Right renal pelvis (tissue), 4 donors: ENCODE data around the gene ZNF134. TPM values are rescaled to one million over a fixed set of nuclear protein-coding genes. Genes with fewer than 3 reads are reported as not detected.

ENCODE experiments used
- polyA plus RNA-seq, 4 donors: library from polyadenylated mRNA; unstranded; fragments of 120-200 nt; gene quantifications; one replicate each; pipeline ENCODE4 v1.2.1, GENCODE V29; 2013; ENCODE audit not compliant: insufficient read length in 4 of 4

ZNF134 gene
- polyA plus RNA-seq, 4 donors: 25.6 to 28.3 (median 26.8) TPM

Other genes starting within 250 kb of the ZNF134 start
- gene ZNF548, start 224.4 kb upstream of the ZNF134 start, polyA plus RNA-seq: 10 to 100 TPM; 18.0 to 22.4 (median 21.1) TPM
- gene ZNF17, start 203.1 kb upstream of the ZNF134 start, polyA plus RNA-seq: 10 to 100 TPM in 3 of 4 donors, 1 to 10 TPM in 1; 9.6 to 13.7 (median 11.1) TPM
- gene ZNF749, start 178.9 kb upstream of the ZNF134 start, polyA plus RNA-seq: 10 to 100 TPM; 10.1 to 15.8 (median 12.6) TPM
- gene VN1R1, start 157.1 kb upstream of the ZNF134 start, polyA plus RNA-seq: 1 to 10 TPM; 2.5 to 4.2 (median 3.2) TPM
- gene ZNF772, start 136.7 kb upstream of the ZNF134 start, polyA plus RNA-seq: 10 to 100 TPM; 18.6 to 25.4 (median 22.1) TPM
- gene ZNF419, start 126.5 kb upstream of the ZNF134 start, polyA plus RNA-seq: 10 to 100 TPM; 17.4 to 24.3 (median 20.8) TPM
- 10 to 100 TPM; 11.3 to 13.0 (median 11.6) TPM for gene ZNF773, start 114.3 kb upstream of the ZNF134 start, polyA plus RNA-seq
- gene ZNF549, start 86.9 kb upstream of the ZNF134 start, polyA plus RNA-seq: 10 to 100 TPM; 12.5 to 14.7 (median 13.5) TPM
- gene ZNF550, start 54.4 kb upstream of the ZNF134 start, polyA plus RNA-seq: 10 to 100 TPM; 20.6 to 25.9 (median 22.2) TPM
- gene ZNF416, start 35.3 kb upstream of the ZNF134 start, polyA plus RNA-seq: 1 to 10 TPM; 7.8 to 9.8 (median 9.5) TPM
- gene ZIK1, start 30.1 kb upstream of the ZNF134 start, polyA plus RNA-seq: 10 to 100 TPM; 16.3 to 21.1 (median 18.8) TPM
- 1 to 10 TPM; 4.3 to 5.3 (median 5.1) TPM for gene ZNF530, start 14.4 kb upstream of the ZNF134 start, polyA plus RNA-seq
- 10 to 100 TPM; 26.8 to 49.0 (median 34.0) TPM for gene ZNF211, start 18.9 kb downstream of the ZNF134 start, polyA plus RNA-seq
- under 1 TPM in 1 of 4 donors, not detected in 3; 0.05 TPM for gene ZSCAN4, start 54.7 kb downstream of the ZNF134 start, polyA plus RNA-seq
- gene ZNF551, start 67.7 kb downstream of the ZNF134 start, polyA plus RNA-seq: 10 to 100 TPM; 12.6 to 16.3 (median 15.2) TPM
- 10 to 100 TPM; 24.8 to 30.9 (median 29.8) TPM for gene ZNF154, start 95.0 kb downstream of the ZNF134 start, polyA plus RNA-seq
- gene ZNF671, start 113.4 kb downstream of the ZNF134 start, polyA plus RNA-seq: 10 to 100 TPM; 15.6 to 20.8 (median 19.0) TPM
- 10 to 100 TPM; 31.8 to 40.0 (median 37.2) TPM for gene ZNF776, start 132.6 kb downstream of the ZNF134 start, polyA plus RNA-seq
- 10 to 100 TPM; 19.7 to 23.8 (median 20.9) TPM for gene ZNF586, start 155.4 kb downstream of the ZNF134 start, polyA plus RNA-seq
- gene ZNF552, start 200.7 kb downstream of the ZNF134 start, polyA plus RNA-seq: 10 to 100 TPM; 14.4 to 19.5 (median 15.7) TPM
- gene ZNF587B, start 216.1 kb downstream of the ZNF134 start, polyA plus RNA-seq: 10 to 100 TPM; 11.3 to 14.1 (median 13.6) TPM
- gene ZNF587, start 235.6 kb downstream of the ZNF134 start, polyA plus RNA-seq: 10 to 100 TPM; 19.8 to 30.7 (median 24.3) TPM